Tibial artery (tissue), 4 donors: Measurements from ENCODE around the gene CHST10.

Source experiments
- DNase-seq, 2 donors: peaks; one replicate each; pipeline ENCODE4 v3.0.0-alpha.2; 2019
- H3K27ac ChIP-seq, 2 donors: fragments of 200-600 bp; sonication (generic) in 1 of 2; 1 replicate in 1 of 2; 2 replicates in 1 of 2; pipeline ENCODE4 v1.5.1; 2018 to 2019; ENCODE audit warnings: mild to moderate bottlenecking in 1 of 2
- H3K27me3 ChIP-seq, 2 donors: fragments of 200-600 bp; sonication (generic) in 1 of 2; one replicate each; pipeline versions ENCODE4 v1.5.1 to v1.6.0; 2016 to 2019
- H3K36me3 ChIP-seq, 3 donors: fragments of 200-600 bp; sonication (generic) in 2 of 3; one replicate each; pipeline ENCODE4 v1.5.1; 2016 to 2019; ENCODE audit warnings: mild to moderate bottlenecking in 2 of 3
- H3K4me1 ChIP-seq, 4 donors: fragments of 200-600 bp; sonication (generic) in 2 of 4; 1 replicate in 3 of 4; 2 replicates in 1 of 4; pipeline ENCODE4 v1.5.1; 2016 to 2019
- H3K4me3 ChIP-seq, 2 donors: fragments of 200-600 bp; sonication (generic) in 1 of 2; 1 replicate in 1 of 2; 2 replicates in 1 of 2; pipeline ENCODE4 v1.5.1; 2018 to 2019; ENCODE audit warnings: mild to moderate bottlenecking in 2 of 2
- H3K9me3 ChIP-seq, 3 donors: fragments of 200-600 bp; sonication (generic) in 1 of 3; one replicate each; pipeline ENCODE4 v1.5.1; 2016 to 2019
- CTCF ChIP-seq, 2 experiments: fragments of 200-600 bp in 1 of 2; fragments of 450-650 bp in 1 of 2; IDR thresholded peaks; one replicate each; pipeline ENCODE4 v1.5.1; 2017 to 2019; ENCODE audit warnings: antibody characterized with exemption in 2 of 2, mild to moderate bottlenecking in 1 of 2, moderate library complexity in 1 of 2
- intact Hi-C: fragments of 100-400 bp; cut with DNase I; formaldehyde crosslinking; loops from one replicate; pipeline ENCODE4 v1.15.0; 2023; ENCODE audit warnings: low total_unique reads

Gene CHST10

GRCh38 chr2:100397976-100398375, 19.5 kb downstream of the CHST10 start:
- H3K4me3 ChIP-seq, result no peak overlapping the region
- TF ChIP-seq CTCF (IDR thresholded peaks at IDR 0.05), result no peak
- no peak overlapping the region for H3K27ac ChIP-seq
- intact Hi-C loops, result no loop called here
- H3K27me3 ChIP-seq, result no peaks in the 10 kb centered on the region
- no peak for DNase-seq
- peaks cover 0 to 4% (median 0%) of the 10 kb centered on the region in 4 donors for H3K4me1 ChIP-seq
- peaks cover 5 to 58% (median 36%) of the 10 kb centered on the region in 3 donors for H3K36me3 ChIP-seq
- no peaks in the 10 kb centered on the region for H3K9me3 ChIP-seq

- H3K27ac ChIP-seq, result no peak overlapping the region
These were observed 20.2 kb downstream of the CHST10 start for GRCh38 chr2:100397118-100397860.

GRCh38 chr2:100396483-100396882, 21.0 kb downstream of the CHST10 start:
- TF ChIP-seq CTCF (IDR thresholded peaks at IDR 0.05), result no peak
- DNase-seq, result no peak
- Histone ChIP-seq H3K4me1 (peaks cover 0 to 4% (median 0%) of the 10 kb centered on the region in 4 donors), H3K9me3 (no peaks in the 10 kb centered on the region), H3K36me3 (peaks cover 4 to 58% (median 40%) of the 10 kb centered on the region in 3 donors), H3K27me3 (no peaks in the 10 kb centered on the region), H3K27ac (no peak overlapping the region), H3K4me3 (no peak overlapping the region)
- intact Hi-C loops, result no loop called here

More at GRCh38 chr2:100397118-100397860, 20.2 kb downstream of the CHST10 start:
- intact Hi-C loops, result no loop called here
- no peak for TF ChIP-seq CTCF (IDR thresholded peaks at IDR 0.05)
- Histone ChIP-seq H3K4me3 (no peak overlapping the region), H3K4me1 (peaks cover 0 to 4% (median 0%) of the 10 kb centered on the region in 4 donors), H3K36me3 (peaks cover 2 to 58% (median 40%) of the 10 kb centered on the region in 3 donors), H3K27me3 (no peaks in the 10 kb centered on the region), H3K9me3 (no peaks in the 10 kb centered on the region)
- peak in 1 of 2 donors; percentile 55 for DNase-seq

GRCh38 chr2:100395532-100396350, 21.7 kb downstream of the CHST10 start:
- H3K27ac ChIP-seq, result no peak overlapping the region
- peaks cover 4 to 51% (median 41%) of the 10 kb centered on the region in 3 donors for H3K36me3 ChIP-seq
- no peak overlapping the region for H3K4me3 ChIP-seq
- intact Hi-C loops, result no loop called here
- TF ChIP-seq CTCF (IDR thresholded peaks at IDR 0.05), result no peak
- DNase-seq, result peak in 1 of 2 donors; percentile 35
- peaks cover 0 to 4% (median 0%) of the 10 kb centered on the region in 4 donors for H3K4me1 ChIP-seq
- H3K27me3 ChIP-seq, result no peaks in the 10 kb centered on the region
- no peaks in the 10 kb centered on the region for H3K9me3 ChIP-seq

- intact Hi-C loops, result no loop called here
- Histone ChIP-seq H3K9me3 (no peaks in the 10 kb centered on the region), H3K4me1 (peaks cover 0 to 4% (median 0%) of the 10 kb centered on the region in 4 donors), H3K27ac (no peak overlapping the region), H3K4me3 (no peak overlapping the region), H3K27me3 (no peaks in the 10 kb centered on the region), H3K36me3 (peaks cover 4 to 50% (median 41%) of the 10 kb centered on the region in 3 donors)
- no peak for DNase-seq
- TF ChIP-seq CTCF (IDR thresholded peaks at IDR 0.05), result no peak
These were observed 23.3 kb downstream of the CHST10 start for GRCh38 chr2:100394111-100394641.
